Endothelial cell of umbilical vein (primary cell): Measurements from ENCODE around the gene OR2L8. TPM values are rescaled to one million over a fixed set of nuclear protein-coding genes. Genes with fewer than 3 reads are reported as not detected.

ENCODE experiments used
- BruUV-seq: library from RNA; stranded (reverse); fragments of 400-500 nt; replicated peaks from 2 replicates; lab custom pipeline; 2021; lab: Mats Ljungman, UMichigan
- CTCF ChIA-PET: fragments of 300-600, 350-600 bp; sonication (Branson Sonifier 250); formaldehyde crosslinking; loops from one replicate; lab custom pipeline; 2021; ENCODE audit warnings: antibody characterized with exemption, inconsistent platforms; lab: Charles Lee
- POLR2A ChIA-PET: fragments of 300-600, 350-600 bp; sonication (Branson Sonifier 250); formaldehyde crosslinking; loops from one replicate; lab custom pipeline; 2021; ENCODE audit warnings: antibody characterized with exemption, inconsistent platforms; lab: Charles Lee
- DNase-seq: peaks from one replicate; pipeline ENCODE4 v3.0.0-alpha.2; 2011; ENCODE audit warnings: low read depth, low spot score
- FAIRE-seq: peaks from 2 replicates; lab custom pipeline; 2011; peaks lifted over from hg19 to GRCh38; lab: Jason Lieb, UNC
- H2AFZ ChIP-seq: 2 replicates; pipeline ENCODE4 v1.6.0; 2012; ENCODE audit warnings: low read depth, low read length, control low read depth, inconsistent platforms
- H3K27ac ChIP-seq: 2 replicates; pipeline ENCODE4 v1.5.1; 2011; ENCODE audit warnings: low read depth, mild to moderate bottlenecking, control low read depth, low read length, moderate library complexity; ENCODE audit not compliant: insufficient read depth
- H3K27me3 ChIP-seq, 2 experiments: 2 replicates each; pipeline versions ENCODE4 v1.6.0 to v1.6.1; 2011; ENCODE audit warnings: low read length in 2 of 2, mixed read lengths in 1 of 2; ENCODE audit not compliant: control insufficient read depth in 2 of 2, insufficient read depth in 2 of 2
- H3K36me3 ChIP-seq, 2 experiments: 2 replicates in 1 of 2; 3 replicates in 1 of 2; pipeline ENCODE4 v1.5.1; 2011; ENCODE audit warnings: low read length in 2 of 2, mild to moderate bottlenecking in 1 of 2, moderate library complexity in 1 of 2; ENCODE audit not compliant: control insufficient read depth in 2 of 2, insufficient read depth in 2 of 2; ENCODE audit errors: extremely low read depth in 1 of 2
- H3K4me1 ChIP-seq: 3 replicates; pipeline ENCODE4 v1.5.1; 2011; ENCODE audit warnings: mild to moderate bottlenecking, low read length; ENCODE audit not compliant: control insufficient read depth, insufficient read depth; ENCODE audit errors: extremely low read depth
- H3K4me2 ChIP-seq: 2 replicates; pipeline ENCODE4 v1.6.1; 2011; ENCODE audit warnings: low read length, control low read depth, mixed read lengths; ENCODE audit not compliant: insufficient read depth
- H3K4me3 ChIP-seq, 3 experiments: fragments of 200-600 bp in 1 of 3; sonication (generic), shearing (Covaris generic) in 1 of 3; replicated peaks in 1 of 3; 2 replicates each; pipeline ENCODE4 v1.5.1; 2011 to 2016; ENCODE audit warnings: control low read depth in 3 of 3, low read length in 3 of 3, mild to moderate bottlenecking in 2 of 3, inconsistent platforms in 1 of 3, low read depth in 1 of 3, moderate library complexity in 1 of 3; ENCODE audit not compliant: insufficient read depth in 1 of 3
- H3K79me2 ChIP-seq: 2 replicates; pipeline ENCODE4 v1.6.0; 2012; ENCODE audit warnings: low read length, inconsistent platforms; ENCODE audit not compliant: control insufficient read depth, insufficient read depth
- H3K9ac ChIP-seq: replicated peaks from 2 replicates; pipeline ENCODE3; 2011; ENCODE audit warnings: low read length, control low read depth; ENCODE audit not compliant: insufficient read depth; ENCODE audit errors: extremely low read depth
- H3K9me1 ChIP-seq: replicated peaks from 3 replicates; pipeline ENCODE4 v1.6.0; 2011; ENCODE audit warnings: mild to moderate bottlenecking, low read length; ENCODE audit not compliant: control insufficient read depth, insufficient read depth; ENCODE audit errors: extremely low read depth
- H3K9me3 ChIP-seq: replicated peaks from 2 replicates; pipeline ENCODE4 v1.5.1; 2012; ENCODE audit warnings: low read length, inconsistent platforms; ENCODE audit not compliant: control insufficient read depth, insufficient read depth
- H4K20me1 ChIP-seq: replicated peaks from 2 replicates; pipeline ENCODE3; 2011; ENCODE audit warnings: mild to moderate bottlenecking, low read length; ENCODE audit not compliant: control insufficient read depth, insufficient read depth; ENCODE audit errors: extremely low read depth
- EZH2 ChIP-seq: IDR thresholded peaks from 2 replicates; pipeline ENCODE4 v1.6.1; 2012; ENCODE audit warnings: borderline replicate concordance, low read depth, mild to moderate bottlenecking, moderate library complexity, low read length, inconsistent platforms; ENCODE audit not compliant: severe bottlenecking
- FOS ChIP-seq: IDR thresholded peaks from 2 replicates; pipeline ENCODE4 v1.6.1; 2011; ENCODE audit warnings: mild to moderate bottlenecking, low read length, moderate library complexity, borderline replicate concordance; ENCODE audit not compliant: insufficient read depth
- GATA2 ChIP-seq: IDR thresholded peaks from 2 replicates; pipeline ENCODE4 v1.7.0; 2011; ENCODE audit warnings: low read depth, mild to moderate bottlenecking, moderate library complexity, mixed read lengths, low read length; ENCODE audit not compliant: insufficient read length, insufficient read depth
- JUN ChIP-seq: IDR thresholded peaks from 2 replicates; pipeline ENCODE4 v1.6.1; 2011; ENCODE audit warnings: borderline replicate concordance, low read depth; ENCODE audit not compliant: insufficient read length, insufficient read depth
- MAX ChIP-seq: IDR thresholded peaks from 2 replicates; pipeline ENCODE4 v1.6.1; 2011; ENCODE audit not compliant: insufficient read depth, insufficient read length
- MYC ChIP-seq: IDR thresholded peaks from one replicate; pipeline ENCODE4 v1.6.1; 2011; ENCODE audit warnings: mild to moderate bottlenecking, low read depth, low read length
- POLR2A ChIP-seq: IDR thresholded peaks from 2 replicates; pipeline ENCODE4 v1.6.1; 2012; ENCODE audit warnings: low read depth, mild to moderate bottlenecking, control low read depth, low read length
- POLR2AphosphoS5 ChIP-seq: IDR thresholded peaks from 2 replicates; pipeline ENCODE4 v1.6.1; 2012; ENCODE audit warnings: low read depth, mild to moderate bottlenecking, control low read depth, low read length, moderate library complexity; ENCODE audit not compliant: insufficient read depth
- dilution Hi-C: fragments of 300-500 bp; cut with MboI; formaldehyde crosslinking; loops from one replicate; pipeline ENCODE4 v1.15.0; 2019; ENCODE audit warnings: low sequenced_read_pairs; ENCODE audit not compliant: extremely low pct_ligation_motif_present
- intact Hi-C: fragments of 100-400 bp; cut with micrococcal nuclease; formaldehyde crosslinking; loops from one replicate; pipeline ENCODE4 v1.10.0; 2022
- polyA plus RNA-seq, 4 experiments: library from polyadenylated mRNA; depleted of rRNA in 3 of 4; stranded (reverse) in 3 of 4; unstranded in 1 of 4; fragments of >200 nt; gene quantifications; 2 replicates each; pipeline versions ENCODE4 v1.2.1 to v1.2.3, GENCODE V29; 2011 to 2012; ENCODE audit warnings: missing spikeins in 1 of 4
- total RNA-seq: library from RNA; stranded (reverse); gene quantifications from 2 replicates; pipeline ENCODE4 v1.2.3, GENCODE V29; 2021
- TF ChIP-seq, protein P1 (sequence below), 2 donors: IDR thresholded peaks; 1 replicate in 1 of 2; 2 replicates in 1 of 2; pipeline ENCODE4 v1.5.1; 2011; ENCODE audit warnings: low read length in 2 of 2, mild to moderate bottlenecking in 2 of 2, moderate library complexity in 2 of 2, control low read depth in 1 of 2, inconsistent platforms in 1 of 2, low read depth in 1 of 2; ENCODE audit not compliant: insufficient read depth in 1 of 2; ENCODE audit errors: extremely low read depth in 1 of 2

The OR2L8 gene
- total and polyA plus RNA-seq, 2 donors (not counting 3 experiments of a cell fraction or from before 2014, with no cell fraction given): not detected

GRCh38 chr1:247919952-247920351 is 28.7 kb upstream of the OR2L8 start, which contains the start of gene OR2T8:
OR2T8 (plus strand) TSS chr1:247920252; CDS start chr1:247921018, 766 bp downstream.
- Histone ChIP-seq H3K9me1 (no peaks in the 10 kb centered on the region), H3K27me3 (no peaks in the 10 kb centered on the region), H3K4me3 (no peak within 1 kb of the TSS), H3K4me1 (no peaks in the 10 kb centered on the region), H3K79me2 (no peaks in the 10 kb centered on the region), H4K20me1 (no peaks in the 10 kb centered on the region), H2AFZ (no peak within 1 kb of the TSS), H3K27ac (no peak within 1 kb of the TSS), H3K4me2 (no peak within 1 kb of the TSS), H3K36me3 (no peaks in the 10 kb centered on the region), H3K9ac (no peak within 1 kb of the TSS), H3K9me3 (peaks cover 5% of the 10 kb centered on the region)
- no TSS peak for BruUV-seq
- intact Hi-C loops (no loop called here), dilution Hi-C loops (no loop called here)
- no peak for DNase-seq
- FAIRE-seq: no peak
- POLR2A ChIA-PET: no interaction called here
- CTCF ChIA-PET: no interaction called here
- TF ChIP-seq POLR2AphosphoS5: no peak
- TF ChIP-seq FOS: no peak
- TF ChIP-seq MAX: no peak
- TF ChIP-seq, protein P1, sequence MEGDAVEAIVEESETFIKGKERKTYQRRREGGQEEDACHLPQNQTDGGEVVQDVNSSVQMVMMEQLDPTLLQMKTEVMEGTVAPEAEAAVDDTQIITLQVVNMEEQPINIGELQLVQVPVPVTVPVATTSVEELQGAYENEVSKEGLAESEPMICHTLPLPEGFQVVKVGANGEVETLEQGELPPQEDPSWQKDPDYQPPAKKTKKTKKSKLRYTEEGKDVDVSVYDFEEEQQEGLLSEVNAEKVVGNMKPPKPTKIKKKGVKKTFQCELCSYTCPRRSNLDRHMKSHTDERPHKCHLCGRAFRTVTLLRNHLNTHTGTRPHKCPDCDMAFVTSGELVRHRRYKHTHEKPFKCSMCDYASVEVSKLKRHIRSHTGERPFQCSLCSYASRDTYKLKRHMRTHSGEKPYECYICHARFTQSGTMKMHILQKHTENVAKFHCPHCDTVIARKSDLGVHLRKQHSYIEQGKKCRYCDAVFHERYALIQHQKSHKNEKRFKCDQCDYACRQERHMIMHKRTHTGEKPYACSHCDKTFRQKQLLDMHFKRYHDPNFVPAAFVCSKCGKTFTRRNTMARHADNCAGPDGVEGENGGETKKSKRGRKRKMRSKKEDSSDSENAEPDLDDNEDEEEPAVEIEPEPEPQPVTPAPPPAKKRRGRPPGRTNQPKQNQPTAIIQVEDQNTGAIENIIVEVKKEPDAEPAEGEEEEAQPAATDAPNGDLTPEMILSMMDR (IDR thresholded peaks at IDR 0.05; ENCODE audit: extremely low read depth in 1 of 2, insufficient read depth in 1 of 2, low read depth in 1 of 2, low read length in 2 of 2): no peak
- TF ChIP-seq JUN: no peak
- no peak for TF ChIP-seq EZH2
- no peak for TF ChIP-seq MYC
- TF ChIP-seq GATA2: no peak
- no peak for TF ChIP-seq POLR2A
